Prostate gland (tissue), 2 donors: ENCODE data around the gene MRGPRG.

Experiments used
- CTCF ChIP-seq, 4 experiments: fragments of 200-600 bp in 2 of 4; fragments of 450-650 bp in 2 of 4; sonication (generic) in 2 of 4; IDR thresholded peaks; 1 replicate in 3 of 4; 2 replicates in 1 of 4; pipeline ENCODE4 v1.5.1; 2016 to 2019; ENCODE audit warnings: antibody characterized with exemption in 4 of 4, mild to moderate bottlenecking in 2 of 4, moderate library complexity in 2 of 4
- POLR2A ChIP-seq: fragments of 450-650 bp; IDR thresholded peaks from one replicate; pipeline ENCODE4 v1.6.1; 2016; ENCODE audit warnings: antibody characterized with exemption, mild to moderate bottlenecking

- TF ChIP-seq POLR2A, result no peak
- TF ChIP-seq CTCF (IDR thresholded peaks at IDR 0.05), result no peak
Observed at GRCh38 chr11:3220521-3221407, 2.2 kb upstream of the MRGPRG start.
